HepG2 (cell line): ENCODE data around the gene ACTN4. TPM values are rescaled to one million over a fixed set of nuclear protein-coding genes. Genes with fewer than 3 reads are reported as not detected.

ENCODE experiments used
- ATAC-seq: fragments of 200-7000 bp; cut with Tn5 transposase; 3 replicates; pipeline ENCODE4 v1.9.1; 2020; ENCODE audit warnings: mild to moderate bottlenecking, moderate library complexity
- BruUV-seq: library from RNA; stranded (reverse); fragments of 400-500 nt; replicated peaks from 2 replicates; lab custom pipeline; 2021; lab: Mats Ljungman, UMichigan
- CTCF ChIA-PET: fragments of 300-600 bp; formaldehyde crosslinking; extraction: SDS; loops from one replicate; lab custom pipeline; 2021; ENCODE audit warnings: low total read pairs, inconsistent platforms, low intra/inter-chr PET ratio; lab: Yijun Ruan, JAX
- POLR2A ChIA-PET: fragments of 350-600 bp; sonication (Branson Sonifier 250); formaldehyde crosslinking; loops from one replicate; lab custom pipeline; 2020; ENCODE audit warnings: antibody characterized with exemption, inconsistent platforms; lab: Yijun Ruan, JAX
- DNase-seq: peaks from one replicate; pipeline ENCODE4 v3.0.0-alpha.2; 2015; ENCODE audit warnings: low spot score
- FAIRE-seq: peaks from 3 replicates; lab custom pipeline; 2011; peaks lifted over from hg19 to GRCh38; lab: Jason Lieb, UNC
- H2AFZ ChIP-seq: one replicate; pipeline ENCODE4 v1.6.1; 2011; ENCODE audit warnings: low read length, inconsistent platforms
- H3K27ac ChIP-seq: fragments of 300-600 bp; 3 replicates; pipeline ENCODE4 v1.8.0; 2011; ENCODE audit warnings: mixed run types, mild to moderate bottlenecking, mixed read lengths, low read length, inconsistent platforms; ENCODE audit not compliant: insufficient read depth; ENCODE audit errors: extremely low read length
- H3K27me3 ChIP-seq, 2 experiments: fragments of 200-600 bp in 1 of 2; 2 replicates in 1 of 2; 3 replicates in 1 of 2; pipeline versions ENCODE4 v1.6.0 to v1.8.0; 2011; ENCODE audit warnings: low read length in 2 of 2, mild to moderate bottlenecking in 2 of 2, moderate library complexity in 2 of 2, inconsistent platforms in 1 of 2; ENCODE audit not compliant: insufficient read depth in 2 of 2, control insufficient read depth in 1 of 2
- H3K36me3 ChIP-seq, 2 experiments: fragments of 200-600 bp in 1 of 2; replicated peaks in 1 of 2; 2 replicates in 1 of 2; 3 replicates in 1 of 2; pipeline versions ENCODE4 v1.5.1 to v1.8.0; 2011; ENCODE audit warnings: low read length in 2 of 2, inconsistent platforms in 1 of 2; ENCODE audit not compliant: insufficient read depth in 2 of 2, control insufficient read depth in 1 of 2
- H3K4me1 ChIP-seq: 2 replicates; pipeline ENCODE4 v1.5.1; 2012; ENCODE audit warnings: low read length, inconsistent platforms; ENCODE audit not compliant: insufficient read depth
- H3K4me2 ChIP-seq: 2 replicates; pipeline ENCODE4 v1.6.0; 2011; ENCODE audit warnings: low read depth, low read length, inconsistent platforms
- H3K4me3 ChIP-seq, 3 experiments: fragments of 200-600 bp in 1 of 3; sonication (generic), shearing (Covaris generic) in 1 of 3; replicated peaks in 1 of 3; 2 replicates each; pipeline ENCODE4 v1.5.1; 2011 to 2016; ENCODE audit warnings: low read length in 3 of 3, inconsistent platforms in 2 of 3, low read depth in 2 of 3, mild to moderate bottlenecking in 2 of 3, control low read depth in 1 of 3, mixed read lengths in 1 of 3; ENCODE audit not compliant: insufficient read depth in 1 of 3
- H3K79me2 ChIP-seq: one replicate; pipeline ENCODE4 v1.6.1; 2011; ENCODE audit warnings: low read length, inconsistent platforms; ENCODE audit not compliant: insufficient read depth
- H3K9ac ChIP-seq: 2 replicates; pipeline ENCODE4 v1.6.0; 2011; ENCODE audit warnings: mild to moderate bottlenecking, low read depth, low read length, inconsistent platforms; ENCODE audit not compliant: insufficient read depth
- H3K9me3 ChIP-seq: 2 replicates; pipeline ENCODE4 v1.5.1; 2012; ENCODE audit warnings: mild to moderate bottlenecking, low read length
- H4K20me1 ChIP-seq: 2 replicates; pipeline ENCODE4 v1.6.0; 2011; ENCODE audit warnings: inconsistent platforms, mild to moderate bottlenecking, low read length, moderate library complexity; ENCODE audit not compliant: insufficient read depth
- GATAD2A ChIP-seq: IDR thresholded peaks from 2 replicates; pipeline ENCODE4 v1.6.1; 2016
- KLF13 ChIP-seq: sonication (generic); formaldehyde crosslinking; IDR thresholded peaks from 2 replicates; pipeline ENCODE4 v1.4.0; 2020; ENCODE audit warnings: mild to moderate bottlenecking, missing genetic modification reagents
- MED1 ChIP-seq: sonication (generic); formaldehyde crosslinking; IDR thresholded peaks from 2 replicates; pipeline ENCODE4 v1.4.0; 2020; ENCODE audit warnings: missing genetic modification reagents
- MIER2 ChIP-seq: IDR thresholded peaks from 2 replicates; pipeline ENCODE4 v1.6.1; 2016; ENCODE audit warnings: missing biosample characterization, missing genetic modification reagents
- ZBTB38 ChIP-seq: sonication (generic); formaldehyde crosslinking; IDR thresholded peaks from 2 replicates; pipeline ENCODE4 v1.5.1; 2020; ENCODE audit warnings: mild to moderate bottlenecking, missing genetic modification reagents
- ZNF383 ChIP-seq: sonication (generic); formaldehyde crosslinking; IDR thresholded peaks from 2 replicates; pipeline ENCODE4 v1.4.0; 2020; ENCODE audit warnings: missing genetic modification reagents, mild to moderate bottlenecking, borderline replicate concordance
- ZNF672 ChIP-seq: sonication (generic); formaldehyde crosslinking; IDR thresholded peaks from 2 replicates; pipeline ENCODE4 v1.8.1; 2022; ENCODE audit warnings: missing genetic modification reagents
- ZNF891 ChIP-seq: sonication (generic); formaldehyde crosslinking; IDR thresholded peaks from 2 replicates; pipeline ENCODE4 v1.5.0; 2020; ENCODE audit warnings: mild to moderate bottlenecking, missing genetic modification reagents
- WGBS: methylation state at CpG from one replicate; pipeline ENCODE4 v1.1.6; 2017; ENCODE audit warnings: low lambda C conversion rate; 5-methylcytosine and 5-hydroxymethylcytosine counted together
- in situ Hi-C: cut with HindIII; loops from 2 replicates; pipeline ENCODE4 v1.10.0; 2017; ENCODE audit warnings: low pct_unique_long_range_greater_than_20kb; ENCODE audit not compliant: extremely low pct_ligation_motif_present
- intact Hi-C: fragments of 100-400 bp; cut with micrococcal nuclease; formaldehyde crosslinking; loops from one replicate; pipeline ENCODE4 v1.10.0; 2022; ENCODE audit not compliant: unreplicated experiment
- polyA plus RNA-seq, 8 experiments: library from polyadenylated mRNA; depleted of rRNA in 3 of 8; stranded (reverse) in 7 of 8; unstranded in 1 of 8; fragments of >200 nt; fragmentation: Illumina TruSeq in 4 of 8; extraction: Trizol in 4 of 8; gene quantifications; 2 replicates each; pipeline versions ENCODE4 v1.2.1 to v1.2.3, GENCODE V29; 2011 to 2016; ENCODE audit warnings: low read depth in 4 of 8, missing spikeins in 1 of 8, mixed read lengths in 1 of 8; ENCODE audit not compliant: insufficient read depth in 1 of 8
- total RNA-seq, 5 experiments: library from RNA; depleted of rRNA; stranded (reverse); fragments of >200 nt; fragmentation: Illumina TruSeq; extraction: Trizol; gene quantifications; 2 replicates each; pipeline ENCODE4 v1.2.3, GENCODE V29; 2016; ENCODE audit warnings: low read depth in 1 of 5
- TF ChIP-seq, protein P1 (sequence below), 2 experiments: fragments of 450-650 bp in 1 of 2; sonication (generic) in 1 of 2; formaldehyde crosslinking; IDR thresholded peaks; 2 replicates each; pipeline versions ENCODE4 v1.5.0 to v1.8.0; 2020 to 2022; ENCODE audit warnings: mild to moderate bottlenecking in 1 of 2, missing genetic modification reagents in 1 of 2
- TF ChIP-seq, protein P2 (sequence below): sonication (generic); formaldehyde crosslinking; conservative IDR thresholded peaks from 2 replicates; pipeline ENCODE4 v1.4.0; 2020; ENCODE audit warnings: missing genetic modification reagents
- TF ChIP-seq, protein P3 (sequence below): sonication (generic); IDR thresholded peaks from 2 replicates; pipeline ENCODE4 v1.6.1; 2016; ENCODE audit warnings: low read depth, borderline replicate concordance
- TF ChIP-seq, protein P4 (sequence below): sonication (generic); formaldehyde crosslinking; IDR thresholded peaks from 2 replicates; pipeline ENCODE4 v1.8.0; 2022; ENCODE audit warnings: missing genetic modification reagents, mild to moderate bottlenecking, inconsistent platforms, borderline replicate concordance
- TF ChIP-seq, protein P5 (sequence below): sonication (generic); formaldehyde crosslinking; IDR thresholded peaks from 2 replicates; pipeline ENCODE4 v1.4.0; 2020; ENCODE audit warnings: missing genetic modification reagents, borderline replicate concordance
- TF ChIP-seq, protein P6 (sequence below): sonication (generic); formaldehyde crosslinking; IDR thresholded peaks from 2 replicates; pipeline ENCODE4 v1.4.0; 2020; ENCODE audit warnings: missing genetic modification reagents

ACTN4 gene
- total and polyA plus RNA-seq, 2 of the 13 experiments (the other 11 are each of a cell fraction or from before 2014, with no cell fraction given) = 171 to 192 TPM

DNA sequence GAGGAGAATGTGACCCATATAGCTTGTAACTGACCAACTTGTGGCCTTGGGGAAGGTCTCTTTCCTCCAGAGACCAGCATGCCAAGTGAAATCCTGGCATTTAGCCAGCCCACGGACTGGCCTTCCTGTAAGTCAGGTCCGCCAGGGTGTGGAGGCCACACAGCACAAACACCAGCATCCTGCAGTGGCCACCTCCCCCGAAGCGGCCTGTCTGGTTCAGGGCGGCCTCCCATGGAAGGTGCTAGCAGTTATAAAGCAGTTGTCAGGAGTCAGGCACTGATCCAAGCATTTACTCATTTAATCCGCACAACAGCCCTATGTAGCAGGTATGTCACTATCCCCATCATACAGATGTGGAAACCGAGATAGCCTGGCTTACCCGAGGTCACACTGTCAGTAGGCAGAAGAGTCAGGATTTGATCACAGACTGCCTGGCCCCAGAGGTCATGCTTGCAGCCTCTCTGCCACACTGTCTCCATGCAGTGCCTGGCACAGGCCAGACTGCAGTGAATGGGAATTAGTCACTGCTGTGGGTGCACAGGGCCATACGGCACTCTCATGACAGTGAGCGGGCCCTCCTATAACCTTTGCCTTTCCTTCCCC, 60.2 kb downstream of the ACTN4 start:
- Histone ChIP-seq H3K9me3 (no peaks in the 10 kb centered on the region), H4K20me1 (no peaks in the 10 kb centered on the region), H3K4me2 (no peak overlapping the region), H3K27ac (peak overlapping the region; percentile 17), H3K27me3 (no peaks in the 10 kb centered on the region), H3K9ac (no peak overlapping the region), H3K4me3 (no peak overlapping the region), H3K79me2 (peaks cover 5% of the 10 kb centered on the region), H3K36me3 (peaks cover 69 to 98% of the 10 kb centered on the region in 2 experiments), H2AFZ (no peak overlapping the region), H3K4me1 (peaks cover 50% of the 10 kb centered on the region)
- intact Hi-C loops (no loop called here), in situ Hi-C loops (no loop called here)
- FAIRE-seq (no peak), ATAC-seq (no peak; the same call in 2 of the 3 replicates), DNase-seq (peak; percentile 48)
- WGBS = 88% methylated on average over 5 of the region's 10 CpGs
- CTCF ChIA-PET = no interaction called here
- POLR2A ChIA-PET = no interaction called here
- BruUV-seq = no TSS peak
- TF ChIP-seq ZNF891 (CRISPR knock-in tag) (no peak), GATAD2A (CRISPR knock-in tag) (peak; percentile 62; the same call in 1 of the 2 replicates), MIER2 (no peak), ZBTB38 (CRISPR knock-in tag) (peak; percentile 97), ZNF672 (CRISPR knock-in tag) (no peak), KLF13 (CRISPR knock-in tag) (no peak), MED1 (CRISPR knock-in tag) (peak; percentile 13; the same call in 1 of the 2 replicates), ZNF383 (no peak)
- TF ChIP-seq, protein P1, sequence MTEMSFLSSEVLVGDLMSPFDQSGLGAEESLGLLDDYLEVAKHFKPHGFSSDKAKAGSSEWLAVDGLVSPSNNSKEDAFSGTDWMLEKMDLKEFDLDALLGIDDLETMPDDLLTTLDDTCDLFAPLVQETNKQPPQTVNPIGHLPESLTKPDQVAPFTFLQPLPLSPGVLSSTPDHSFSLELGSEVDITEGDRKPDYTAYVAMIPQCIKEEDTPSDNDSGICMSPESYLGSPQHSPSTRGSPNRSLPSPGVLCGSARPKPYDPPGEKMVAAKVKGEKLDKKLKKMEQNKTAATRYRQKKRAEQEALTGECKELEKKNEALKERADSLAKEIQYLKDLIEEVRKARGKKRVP (CRISPR knock-in tag; IDR thresholded peaks at IDR 0.05) = no peak
- TF ChIP-seq, protein P2, sequence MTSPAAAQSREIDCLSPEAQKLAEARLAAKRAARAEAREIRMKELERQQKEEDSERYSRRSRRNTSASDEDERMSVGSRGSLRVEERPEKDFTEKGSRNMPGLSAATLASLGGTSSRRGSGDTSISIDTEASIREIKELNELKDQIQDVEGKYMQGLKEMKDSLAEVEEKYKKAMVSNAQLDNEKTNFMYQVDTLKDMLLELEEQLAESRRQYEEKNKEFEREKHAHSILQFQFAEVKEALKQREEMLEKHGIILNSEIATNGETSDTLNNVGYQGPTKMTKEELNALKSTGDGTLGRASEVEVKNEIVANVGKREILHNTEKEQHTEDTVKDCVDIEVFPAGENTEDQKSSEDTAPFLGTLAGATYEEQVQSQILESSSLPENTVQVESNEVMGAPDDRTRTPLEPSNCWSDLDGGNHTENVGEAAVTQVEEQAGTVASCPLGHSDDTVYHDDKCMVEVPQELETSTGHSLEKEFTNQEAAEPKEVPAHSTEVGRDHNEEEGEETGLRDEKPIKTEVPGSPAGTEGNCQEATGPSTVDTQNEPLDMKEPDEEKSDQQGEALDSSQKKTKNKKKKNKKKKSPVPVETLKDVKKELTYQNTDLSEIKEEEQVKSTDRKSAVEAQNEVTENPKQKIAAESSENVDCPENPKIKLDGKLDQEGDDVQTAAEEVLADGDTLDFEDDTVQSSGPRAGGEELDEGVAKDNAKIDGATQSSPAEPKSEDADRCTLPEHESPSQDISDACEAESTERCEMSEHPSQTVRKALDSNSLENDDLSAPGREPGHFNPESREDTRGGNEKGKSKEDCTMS (CRISPR knock-in tag) = no peak
- TF ChIP-seq, protein P3, sequence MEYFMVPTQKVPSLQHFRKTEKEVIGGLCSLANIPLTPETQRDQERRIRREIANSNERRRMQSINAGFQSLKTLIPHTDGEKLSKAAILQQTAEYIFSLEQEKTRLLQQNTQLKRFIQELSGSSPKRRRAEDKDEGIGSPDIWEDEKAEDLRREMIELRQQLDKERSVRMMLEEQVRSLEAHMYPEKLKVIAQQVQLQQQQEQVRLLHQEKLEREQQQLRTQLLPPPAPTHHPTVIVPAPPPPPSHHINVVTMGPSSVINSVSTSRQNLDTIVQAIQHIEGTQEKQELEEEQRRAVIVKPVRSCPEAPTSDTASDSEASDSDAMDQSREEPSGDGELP = peak; percentile 12; the same call in 1 of the 2 replicates
- TF ChIP-seq, protein P4, sequence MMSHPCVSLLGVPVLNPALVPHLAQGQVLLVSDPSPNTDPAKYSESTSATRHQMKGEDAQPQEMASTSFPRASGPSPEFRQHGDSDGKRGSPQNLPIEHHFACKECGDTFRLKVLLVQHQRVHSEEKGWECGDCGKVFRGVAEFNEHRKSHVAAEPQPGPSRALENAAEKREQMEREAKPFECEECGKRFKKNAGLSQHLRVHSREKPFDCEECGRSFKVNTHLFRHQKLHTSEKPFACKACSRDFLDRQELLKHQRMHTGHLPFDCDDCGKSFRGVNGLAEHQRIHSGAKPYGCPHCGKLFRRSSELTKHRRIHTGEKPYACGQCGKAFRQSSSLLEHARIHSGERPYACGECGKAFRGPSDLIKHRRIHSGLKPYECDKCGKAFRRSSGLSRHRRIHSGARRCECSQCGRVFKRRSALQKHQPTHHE (CRISPR knock-in tag) = no peak
- TF ChIP-seq, protein P5, sequence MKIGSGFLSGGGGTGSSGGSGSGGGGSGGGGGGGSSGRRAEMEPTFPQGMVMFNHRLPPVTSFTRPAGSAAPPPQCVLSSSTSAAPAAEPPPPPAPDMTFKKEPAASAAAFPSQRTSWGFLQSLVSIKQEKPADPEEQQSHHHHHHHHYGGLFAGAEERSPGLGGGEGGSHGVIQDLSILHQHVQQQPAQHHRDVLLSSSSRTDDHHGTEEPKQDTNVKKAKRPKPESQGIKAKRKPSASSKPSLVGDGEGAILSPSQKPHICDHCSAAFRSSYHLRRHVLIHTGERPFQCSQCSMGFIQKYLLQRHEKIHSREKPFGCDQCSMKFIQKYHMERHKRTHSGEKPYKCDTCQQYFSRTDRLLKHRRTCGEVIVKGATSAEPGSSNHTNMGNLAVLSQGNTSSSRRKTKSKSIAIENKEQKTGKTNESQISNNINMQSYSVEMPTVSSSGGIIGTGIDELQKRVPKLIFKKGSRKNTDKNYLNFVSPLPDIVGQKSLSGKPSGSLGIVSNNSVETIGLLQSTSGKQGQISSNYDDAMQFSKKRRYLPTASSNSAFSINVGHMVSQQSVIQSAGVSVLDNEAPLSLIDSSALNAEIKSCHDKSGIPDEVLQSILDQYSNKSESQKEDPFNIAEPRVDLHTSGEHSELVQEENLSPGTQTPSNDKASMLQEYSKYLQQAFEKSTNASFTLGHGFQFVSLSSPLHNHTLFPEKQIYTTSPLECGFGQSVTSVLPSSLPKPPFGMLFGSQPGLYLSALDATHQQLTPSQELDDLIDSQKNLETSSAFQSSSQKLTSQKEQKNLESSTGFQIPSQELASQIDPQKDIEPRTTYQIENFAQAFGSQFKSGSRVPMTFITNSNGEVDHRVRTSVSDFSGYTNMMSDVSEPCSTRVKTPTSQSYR (CRISPR knock-in tag) = peak; percentile 81; the same call in 1 of the 2 replicates
- TF ChIP-seq, protein P6, sequence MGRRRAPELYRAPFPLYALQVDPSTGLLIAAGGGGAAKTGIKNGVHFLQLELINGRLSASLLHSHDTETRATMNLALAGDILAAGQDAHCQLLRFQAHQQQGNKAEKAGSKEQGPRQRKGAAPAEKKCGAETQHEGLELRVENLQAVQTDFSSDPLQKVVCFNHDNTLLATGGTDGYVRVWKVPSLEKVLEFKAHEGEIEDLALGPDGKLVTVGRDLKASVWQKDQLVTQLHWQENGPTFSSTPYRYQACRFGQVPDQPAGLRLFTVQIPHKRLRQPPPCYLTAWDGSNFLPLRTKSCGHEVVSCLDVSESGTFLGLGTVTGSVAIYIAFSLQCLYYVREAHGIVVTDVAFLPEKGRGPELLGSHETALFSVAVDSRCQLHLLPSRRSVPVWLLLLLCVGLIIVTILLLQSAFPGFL (CRISPR knock-in tag) = no peak
